Right hindlimb (tissue), 1 donor: ENCODE data around the gene RNF222.
A peak's percentile ranks its signal among the peaks of the same experiment; 100 is the strongest.

Source experiments
- DNase-seq: peaks from one replicate; pipeline ENCODE4 v3.0.0-alpha.2; 2018

The RNF222 gene

DNA sequence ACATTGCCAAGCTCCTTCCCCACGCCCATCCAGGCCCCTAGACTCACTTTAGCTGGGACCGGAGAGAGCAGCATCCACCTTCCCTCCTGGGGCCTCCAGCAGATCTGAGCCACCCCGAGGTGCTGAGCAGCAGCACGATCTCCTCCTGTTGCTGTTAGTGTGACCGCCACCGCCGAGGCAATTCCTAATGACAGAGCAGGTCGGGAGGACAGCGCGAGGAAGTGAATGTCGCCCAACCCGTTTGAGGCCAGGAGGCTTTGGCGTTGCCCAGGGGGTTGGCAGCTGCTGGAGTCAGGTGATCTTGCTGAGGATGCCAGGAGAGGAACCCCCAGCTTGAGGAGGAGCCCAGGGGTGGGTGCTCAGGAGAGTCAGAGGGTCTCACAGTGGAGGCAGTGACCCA, at the start of gene RNF222:
RNF222 (minus strand) TSS at position 192 of the 400 bp plus-strand sequence. CDS start 4,366 bp downstream, outside the sequence.
- DNase-seq, result no peak

GRCh38 chr17:8445536-8445935, 47.9 kb upstream of the RNF222 start:
- DNase-seq, result no peak

- DNase-seq, result no peak
Observed at GRCh38 chr17:8444494-8444893, 46.9 kb upstream of the RNF222 start.

DNA sequence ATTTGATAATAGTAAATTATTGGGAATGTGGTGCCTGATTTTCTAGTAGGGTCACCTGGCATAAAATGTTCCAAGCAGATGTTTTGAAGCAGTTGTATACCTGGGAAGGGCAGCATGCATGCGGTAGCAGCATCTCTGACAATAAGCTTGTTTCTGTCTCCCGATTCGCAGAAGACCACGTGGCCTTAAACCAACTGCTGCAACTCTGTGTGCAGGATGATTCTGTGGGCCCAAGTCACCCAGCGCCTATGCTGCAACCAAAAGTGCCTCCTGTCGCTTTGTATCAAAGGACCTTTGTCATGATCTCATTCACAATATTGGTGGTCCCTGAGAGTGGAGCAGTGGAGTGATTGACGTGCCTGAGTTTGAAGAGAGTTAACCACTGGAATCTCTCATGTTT, 46.1 kb upstream of the RNF222 start:
- no peak for DNase-seq

DNA sequence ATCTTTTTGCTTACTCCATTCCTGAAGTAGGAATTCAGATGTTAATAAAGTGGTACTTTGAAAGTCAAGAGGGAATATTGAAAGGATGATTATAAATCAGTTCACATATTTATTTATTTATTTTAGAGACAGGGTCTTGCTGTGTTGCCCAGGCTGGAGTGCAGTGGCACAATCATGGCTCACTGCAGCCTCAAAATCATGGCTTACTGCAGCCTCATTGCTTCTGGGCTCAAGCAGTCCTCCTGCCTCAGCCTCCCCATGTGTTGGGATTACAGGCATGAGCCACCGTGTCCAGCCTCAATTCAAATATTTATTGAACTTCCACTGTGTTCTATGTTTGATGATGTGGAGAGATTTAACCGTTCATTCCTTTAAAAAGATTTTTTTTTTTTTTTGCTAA, 44.7 kb upstream of the RNF222 start:
- no peak for DNase-seq

- no peak for DNase-seq
Observed at GRCh38 chr17:8441690-8442089, 44.1 kb upstream of the RNF222 start.

GRCh38 chr17:8439681-8440080, 42.1 kb upstream of the RNF222 start:
- no peak for DNase-seq

- no peak for DNase-seq
Observed at GRCh38 chr17:8438441-8438840, 40.8 kb upstream of the RNF222 start.

DNA sequence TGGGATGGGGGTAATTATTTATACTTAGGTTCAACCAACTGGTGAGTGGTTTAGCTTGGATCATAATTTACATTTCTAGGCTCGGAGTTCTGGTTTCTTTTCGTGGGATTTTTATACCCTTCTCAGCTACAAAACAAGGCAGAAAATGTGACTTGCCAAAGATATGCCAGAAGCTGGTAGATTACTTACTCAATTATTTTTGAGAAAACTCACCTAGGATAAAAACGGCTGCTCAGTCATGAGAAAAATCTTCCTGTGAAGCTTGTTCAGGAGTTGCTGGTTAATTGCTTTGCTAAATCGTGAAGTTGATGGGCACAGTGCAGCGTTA, 39.2 kb upstream of the RNF222 start:
- DNase-seq, result no peak

- DNase-seq, result peak; percentile 75
Observed at GRCh38 chr17:8436169-8436843, 38.7 kb upstream of the RNF222 start.

DNA sequence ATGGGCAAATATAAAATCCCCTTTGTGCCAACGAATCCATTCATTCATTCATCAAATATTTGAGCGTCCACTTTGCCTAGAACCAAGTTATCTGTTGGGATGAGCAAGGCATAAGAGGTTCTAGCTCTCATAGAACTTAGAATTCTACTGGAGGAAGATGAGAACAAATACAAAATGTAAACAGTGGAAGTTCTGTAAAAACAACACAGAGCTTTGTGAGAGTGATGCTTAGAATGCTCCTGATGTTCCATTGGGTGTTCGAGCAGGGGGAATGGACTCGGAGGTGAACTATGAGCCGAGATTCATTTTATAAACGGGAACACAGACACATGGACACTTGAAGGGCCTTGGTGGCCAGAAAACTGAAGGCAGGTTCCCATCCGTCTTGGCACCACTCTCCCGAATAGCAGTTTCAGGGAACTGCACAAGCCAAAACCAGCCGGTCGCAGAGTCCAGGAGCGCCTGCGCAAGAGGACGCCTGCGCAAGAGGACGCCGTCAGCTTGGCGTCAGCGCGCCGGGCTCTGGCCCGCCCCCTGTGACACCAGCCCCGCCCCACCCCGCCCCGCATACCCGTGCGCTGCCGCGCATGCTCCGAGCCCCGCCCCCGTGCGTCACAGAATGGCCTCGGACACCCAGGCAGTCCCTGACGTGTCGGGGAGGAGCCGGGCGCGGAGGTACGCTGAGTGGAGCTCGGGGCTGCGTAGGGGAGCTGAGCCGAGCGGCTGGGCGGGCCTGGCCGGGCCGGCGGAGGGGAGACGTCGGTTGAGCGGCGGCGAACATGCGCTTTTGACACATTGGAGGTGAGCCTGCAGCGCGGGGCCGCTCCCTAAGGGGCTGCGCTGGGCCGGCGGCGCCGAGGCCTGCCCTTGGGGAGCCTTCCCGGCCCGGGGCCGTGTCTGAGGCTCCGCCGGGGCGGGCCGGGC, 37.9 kb upstream of the RNF222 start, which contains the start of gene NDEL1:
NDEL1 (plus strand) TSS at position 640 of the 924 bp plus-strand sequence. CDS start 8,388 bp downstream, outside the sequence.
- peak; percentile 99 for DNase-seq

DNA sequence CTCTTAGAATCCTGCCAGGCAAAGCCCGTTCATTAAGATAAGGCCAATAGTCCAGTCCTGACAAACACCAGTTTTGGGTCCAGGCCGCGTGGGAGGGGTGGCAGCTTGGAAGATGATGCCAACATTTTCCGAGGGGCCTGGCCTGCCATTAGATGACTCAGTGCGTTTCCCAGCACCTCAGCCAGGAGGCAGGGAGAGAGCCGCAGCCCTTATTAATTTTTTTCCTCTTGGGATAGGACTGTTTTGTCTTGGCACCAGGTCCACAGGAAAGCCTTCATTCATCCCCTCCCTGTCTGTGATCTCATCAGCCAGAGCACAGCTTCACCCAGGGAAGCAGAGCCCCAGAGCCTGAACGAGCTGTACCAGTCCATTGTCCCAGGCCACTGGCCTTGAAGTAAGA, 33.3 kb upstream of the RNF222 start:
- no peak for DNase-seq

DNA sequence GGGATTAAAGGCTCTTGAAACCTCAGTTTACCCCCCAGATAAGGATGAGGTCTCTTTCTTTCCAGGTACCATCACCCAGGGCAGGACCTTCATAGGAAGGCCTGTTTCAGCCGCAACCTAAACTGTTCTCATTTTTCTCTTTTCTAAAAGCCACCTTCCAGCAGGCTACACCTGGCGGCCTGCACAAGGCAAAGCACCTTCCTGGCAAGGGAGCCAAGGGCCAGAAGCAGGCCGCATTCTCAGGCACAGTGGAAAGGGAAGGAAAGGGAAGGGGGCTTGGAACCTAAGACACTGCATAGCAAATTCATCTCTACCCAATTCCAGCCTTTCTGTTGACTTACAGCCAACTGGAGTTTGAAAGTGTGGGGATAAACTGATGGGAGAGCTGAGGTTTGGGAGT, 29.2 kb upstream of the RNF222 start:
- DNase-seq, result no peak

GRCh38 chr17:8426094-8426720, 28.6 kb upstream of the RNF222 start:
- DNase-seq, result no peak

GRCh38 chr17:8421571-8421970, 23.9 kb upstream of the RNF222 start:
- no peak for DNase-seq

DNA sequence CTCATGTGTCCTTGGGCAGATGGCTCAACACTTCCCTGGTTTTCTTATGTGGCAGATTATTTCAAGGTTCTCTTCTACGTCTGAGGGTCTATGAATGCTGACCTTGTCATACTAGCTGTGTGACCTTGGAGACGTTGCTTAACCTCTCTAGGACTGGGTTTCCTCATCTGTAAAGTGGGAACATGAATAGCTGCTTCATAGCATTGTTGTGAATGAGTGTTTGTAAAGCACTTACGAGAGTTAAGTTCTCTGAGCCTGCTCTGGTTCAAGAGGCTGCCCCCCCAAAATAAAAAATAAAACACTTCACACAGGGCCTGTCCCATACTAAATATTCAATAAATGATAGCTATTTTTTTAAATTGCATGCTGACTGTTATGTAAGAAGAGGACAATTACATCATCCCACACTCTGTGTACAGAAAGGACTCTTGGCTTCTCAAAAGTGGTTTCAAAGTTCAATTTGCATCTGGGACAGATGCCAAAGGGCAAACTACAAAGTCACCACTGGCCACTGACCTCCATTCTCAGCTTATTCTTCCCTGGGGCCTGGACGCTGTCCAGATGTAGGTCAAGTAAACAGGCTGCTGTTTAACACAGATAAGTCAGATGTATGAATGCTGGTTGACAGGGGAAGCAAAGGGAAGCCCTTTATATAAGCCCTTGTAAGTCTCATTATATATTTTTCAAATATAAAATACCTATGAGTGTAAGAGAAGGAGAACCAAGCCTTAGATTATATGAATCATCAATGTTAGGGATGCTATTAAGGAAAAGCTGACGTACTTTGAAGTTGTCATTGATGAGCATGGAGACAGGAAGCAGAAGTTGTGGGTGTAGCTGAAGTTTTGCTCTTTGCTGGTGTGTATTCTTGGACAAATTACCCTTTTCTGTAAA, 22.7 kb upstream of the RNF222 start:
- peak; percentile 50 for DNase-seq

GRCh38 chr17:8419305-8419704, 21.7 kb upstream of the RNF222 start:
- no peak for DNase-seq

DNA sequence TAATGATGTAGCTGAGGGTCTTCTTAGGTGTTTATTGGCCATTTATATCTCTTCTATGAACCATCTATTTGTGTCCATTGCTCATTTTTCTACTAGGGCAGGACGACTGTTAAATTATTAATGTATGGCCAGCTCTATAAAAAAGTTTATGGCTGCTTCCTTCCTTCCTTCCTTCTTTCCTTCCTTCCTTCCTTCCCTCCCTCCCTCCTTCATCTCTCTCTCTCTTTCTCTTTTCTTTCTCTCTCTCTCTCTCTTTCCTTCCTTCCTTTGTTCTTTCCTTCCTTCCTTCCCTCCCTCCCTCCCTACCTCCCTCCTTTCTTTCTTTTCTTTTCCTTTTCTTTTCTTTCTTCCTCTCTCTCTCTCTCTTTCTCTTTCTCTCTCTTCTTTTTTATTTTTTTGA, 20.8 kb upstream of the RNF222 start:
- no peak for DNase-seq

DNA sequence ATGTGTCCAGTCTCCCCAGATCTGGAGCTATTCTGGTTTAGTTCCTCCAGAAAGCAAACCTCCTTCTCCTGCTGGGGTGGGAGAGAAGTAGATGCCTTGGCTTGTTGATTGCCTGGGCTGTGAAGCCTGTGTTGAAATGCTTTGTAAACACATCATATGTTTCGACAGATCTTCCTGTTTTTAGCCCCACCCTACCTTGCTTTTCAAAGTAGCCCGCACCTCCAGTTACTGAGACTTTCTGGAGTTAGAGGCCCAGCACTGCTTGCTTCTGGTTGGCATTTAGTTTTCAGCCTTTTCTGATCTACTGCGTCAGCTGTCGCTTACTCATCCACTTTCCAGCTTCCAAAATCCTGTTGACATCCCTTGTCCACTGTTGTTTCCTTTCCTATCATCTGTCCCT, 20.2 kb upstream of the RNF222 start:
- DNase-seq, result no peak

- DNase-seq, result no peak
Observed at GRCh38 chr17:8413938-8414337, 16.3 kb upstream of the RNF222 start.

GRCh38 chr17:8413328-8413727, 15.7 kb upstream of the RNF222 start:
- no peak for DNase-seq

DNA sequence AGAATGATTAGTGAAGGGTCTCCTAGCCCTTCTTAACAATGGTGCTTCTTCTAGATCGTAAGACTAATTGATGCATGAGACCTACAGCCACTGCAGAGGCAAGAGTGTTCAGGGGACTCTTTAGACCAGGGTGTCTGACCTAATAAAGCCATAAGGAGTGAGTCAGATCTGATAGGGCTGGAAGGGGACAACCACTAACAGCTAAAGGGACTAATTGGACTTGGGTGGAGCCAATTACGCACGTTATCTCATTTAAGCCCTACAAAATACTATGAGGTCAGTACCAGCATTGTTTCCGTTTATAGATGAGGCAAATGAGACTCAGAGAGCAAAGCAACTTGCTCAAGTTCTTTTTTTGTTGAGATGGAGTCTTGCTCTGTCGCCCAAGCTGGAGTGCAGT, 14.5 kb upstream of the RNF222 start:
- DNase-seq, result no peak

DNA sequence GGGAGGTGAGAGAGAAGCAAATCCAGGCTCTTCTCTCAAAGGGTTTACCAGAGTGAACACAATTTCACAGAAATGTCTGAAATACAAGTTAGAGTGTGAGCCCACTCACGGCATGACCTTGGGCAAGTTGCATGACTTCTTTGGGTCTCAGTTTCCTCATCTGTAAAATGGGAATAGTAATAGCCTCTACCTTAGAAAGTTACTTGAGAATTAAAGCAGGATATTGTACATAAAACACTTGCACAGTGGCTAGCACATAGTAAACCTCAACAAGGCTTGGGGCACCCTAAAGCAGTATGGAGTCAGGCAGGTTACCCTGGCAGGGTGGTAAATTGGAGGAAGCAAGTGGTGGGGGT, 13.2 kb upstream of the RNF222 start:
- no peak for DNase-seq
